CD4-positive, alpha-beta T cell treated with Interleukin-6 for 4 hours (primary cell): Measurements from ENCODE around the gene WWC1.
"Not testable (repeated sequence)": the region's sequence is repeated elsewhere in the genome, so short reads cannot be mapped to it uniquely, and the experiment has no call there.

Experiments used
- DNase-seq: peaks from one replicate; pipeline ENCODE4 v3.0.0-alpha.2; 2020; ENCODE audit warnings: mixed read lengths

The WWC1 gene

DNA sequence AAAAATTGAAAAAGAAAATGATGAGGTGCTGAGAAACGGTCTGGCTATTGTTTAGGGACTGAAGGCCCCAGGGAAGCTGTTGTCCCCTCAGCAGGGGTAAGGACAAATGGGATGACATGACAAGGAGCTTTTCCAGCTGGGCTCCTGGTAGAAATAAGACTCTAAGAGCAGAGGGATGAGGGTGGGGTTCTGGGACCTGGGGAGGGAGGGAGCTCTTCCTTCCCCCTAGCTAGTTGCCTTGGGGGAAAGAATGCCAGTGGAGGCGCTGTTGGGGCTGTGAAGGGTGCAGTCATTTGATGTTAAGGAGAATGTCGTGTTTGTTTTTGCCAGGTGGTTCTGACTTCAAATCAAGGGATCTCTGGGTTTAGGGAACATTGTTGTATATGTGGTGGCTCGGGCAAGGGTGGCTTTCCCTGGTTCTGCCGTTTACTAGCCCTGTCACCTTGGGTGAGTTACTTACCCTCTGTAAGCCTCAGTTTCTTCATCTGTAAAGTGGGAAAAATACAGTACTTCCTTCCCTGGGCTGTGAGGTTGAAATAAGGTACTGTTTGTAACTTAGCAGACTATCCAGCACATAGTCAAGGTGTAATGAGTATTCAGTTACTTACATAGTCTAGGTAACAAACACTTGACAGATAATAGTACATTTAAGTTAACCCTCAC, 47.8 kb downstream of the WWC1 start:
- DNase-seq: no peak

DNA sequence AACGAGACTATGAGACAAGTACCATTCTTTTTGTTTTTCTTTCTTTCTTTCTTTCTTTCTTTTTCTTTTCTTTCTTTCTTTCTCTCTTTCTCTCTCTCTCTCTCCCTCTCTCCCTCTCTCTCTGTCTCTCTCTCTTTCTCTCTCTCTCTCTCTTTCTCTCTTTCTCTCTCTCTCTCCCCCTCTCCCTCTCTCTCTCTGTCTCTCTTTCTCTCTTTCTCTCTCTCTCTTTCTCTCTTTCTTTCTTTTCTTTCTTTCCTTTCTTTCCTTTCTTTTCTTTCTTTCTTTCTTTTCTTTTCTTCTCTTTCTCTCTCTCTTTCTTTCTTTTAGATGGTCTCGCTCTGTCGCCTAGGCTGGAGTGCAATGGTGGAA, 48.3 kb downstream of the WWC1 start:
- not testable (repeated sequence) for DNase-seq

DNA sequence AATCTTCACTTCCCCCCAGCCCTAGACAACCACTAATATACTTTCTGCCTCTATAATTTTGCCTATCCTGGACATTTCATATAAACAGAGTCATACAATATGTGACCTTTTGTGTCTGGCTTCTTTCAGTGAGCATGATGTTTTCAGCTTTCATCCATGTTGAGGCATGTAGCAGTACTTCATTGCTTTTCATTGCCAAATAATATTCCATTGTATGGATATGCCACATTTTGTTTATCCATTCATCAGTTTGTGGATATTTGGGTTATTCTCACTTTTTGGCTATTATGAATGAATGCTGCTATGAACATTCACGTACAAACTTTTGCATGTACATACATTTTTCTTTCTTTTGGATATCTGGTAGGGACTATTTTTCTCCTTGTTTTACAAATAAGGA, 49.0 kb downstream of the WWC1 start:
- DNase-seq: no peak

DNA sequence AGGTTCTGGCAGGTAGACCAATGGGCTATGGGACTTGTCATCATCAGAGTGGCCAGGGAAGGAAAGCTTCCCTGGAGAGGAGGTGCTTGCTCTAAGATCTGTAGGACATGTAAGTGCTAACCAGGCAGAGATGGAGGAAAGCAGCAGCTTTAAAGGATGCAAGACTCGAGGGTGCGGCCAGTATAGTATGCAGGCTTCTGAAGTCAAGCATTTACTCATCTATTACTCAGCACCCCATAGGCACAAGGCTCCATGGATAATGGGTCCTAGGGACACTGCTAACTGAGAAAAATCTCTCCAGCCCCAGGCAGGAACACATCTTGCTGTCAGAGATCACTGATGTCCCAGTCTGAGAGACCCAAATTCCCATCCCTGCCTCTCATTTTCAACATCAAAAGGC, 49.7 kb downstream of the WWC1 start:
- no peak for DNase-seq

DNA sequence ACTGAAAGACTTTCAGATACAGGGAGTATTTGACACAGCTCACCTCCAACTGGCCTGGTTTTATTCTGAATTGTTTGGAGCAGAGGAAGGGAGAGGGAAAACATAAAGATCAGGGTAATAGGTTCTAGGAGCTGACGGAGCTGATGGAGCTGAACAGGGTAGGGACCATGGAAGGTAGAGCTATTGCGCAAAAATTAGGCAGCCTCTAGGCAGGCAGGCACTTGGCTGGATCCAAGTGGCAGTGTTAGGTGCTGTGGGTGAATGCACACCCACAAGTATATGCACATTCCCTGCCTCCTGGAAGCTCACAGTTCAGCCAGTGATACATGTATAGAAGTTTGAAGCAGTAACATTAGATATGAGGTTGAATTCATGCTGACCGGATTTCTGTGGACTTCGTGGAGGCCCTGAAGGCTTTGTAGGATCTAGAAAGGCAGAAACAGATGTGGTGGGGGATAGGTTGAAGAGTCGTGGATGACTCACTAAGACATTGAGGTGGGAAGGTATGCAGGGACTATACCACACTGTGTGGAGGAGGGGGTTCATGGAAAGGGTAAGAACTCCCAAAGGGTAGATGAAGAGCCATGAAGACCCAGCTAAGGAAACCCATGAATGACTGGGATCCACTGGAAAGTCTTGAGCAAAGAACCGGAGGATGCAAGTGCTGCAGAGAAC, 50.8 kb downstream of the WWC1 start:
- no peak for DNase-seq

DNA sequence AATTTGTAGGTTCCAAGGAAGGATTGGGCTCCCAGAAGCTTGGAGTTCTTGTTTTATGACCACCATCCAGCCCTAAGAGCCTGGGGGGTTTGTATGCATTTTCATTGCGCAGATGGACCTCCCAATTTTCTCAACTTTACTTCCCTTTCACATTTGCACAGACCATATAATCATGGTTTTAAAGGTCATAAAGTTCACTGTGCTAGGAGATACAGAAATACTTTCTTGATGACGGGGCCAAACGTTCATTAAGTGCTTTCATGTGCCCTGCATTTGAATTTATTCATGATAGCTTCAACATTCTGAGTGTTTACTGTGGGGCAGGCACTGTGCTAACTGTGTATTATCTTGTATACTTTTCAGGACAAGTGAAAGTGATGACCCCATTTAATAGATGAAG, 51.5 kb downstream of the WWC1 start:
- DNase-seq: no peak

DNA sequence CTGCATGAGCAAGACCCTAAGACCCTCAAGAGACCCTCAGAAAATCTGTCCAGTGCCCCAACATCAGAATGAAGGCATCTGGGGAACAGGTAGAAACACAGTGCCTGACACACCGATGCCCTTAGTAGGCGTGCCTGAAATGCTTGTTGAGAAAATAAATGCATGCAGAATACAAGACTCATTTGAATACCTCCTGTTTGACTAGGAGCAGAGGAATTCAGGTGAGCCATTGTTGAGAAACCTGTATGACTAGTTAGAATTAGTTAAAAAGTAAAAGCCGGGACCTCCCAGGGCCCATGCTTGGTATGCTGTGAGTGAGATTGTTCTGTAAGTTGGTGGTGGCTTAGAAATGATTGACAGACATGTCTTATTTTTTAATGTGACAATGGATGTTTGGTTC, 55.0 kb downstream of the WWC1 start:
- no peak for DNase-seq

DNA sequence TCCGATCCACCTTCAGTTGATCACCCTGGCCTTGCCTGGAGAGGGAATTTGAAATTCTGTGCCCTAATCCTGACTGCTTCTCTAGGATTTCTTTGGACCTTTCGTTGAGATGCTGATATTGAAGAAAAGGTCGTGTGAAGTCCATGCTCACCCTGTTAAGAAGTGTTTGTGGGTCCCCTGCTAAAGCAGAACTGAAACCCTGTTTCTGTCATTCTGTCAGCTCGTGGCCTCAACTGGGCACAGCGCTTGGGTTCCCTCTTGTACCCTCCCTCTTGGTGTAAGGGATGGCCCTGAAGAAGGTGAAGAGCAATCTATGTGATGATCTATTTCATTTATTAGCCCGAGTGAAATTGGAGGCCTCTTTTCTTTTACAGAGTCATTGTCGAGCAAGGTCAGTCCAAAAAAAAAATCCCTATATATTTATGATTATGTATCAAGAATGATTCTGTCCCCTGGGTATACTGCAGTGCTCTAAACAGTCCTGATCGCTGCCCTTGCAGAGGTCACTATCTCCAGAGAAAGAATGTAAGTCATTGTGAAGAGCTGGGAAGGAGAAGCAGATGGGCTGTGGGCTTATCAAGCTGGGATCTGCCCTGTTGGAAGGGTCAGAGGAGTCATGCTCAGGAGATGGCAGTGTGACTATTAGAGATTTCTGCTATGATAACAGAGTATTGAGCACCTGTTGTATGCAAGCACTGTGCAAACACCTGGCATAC, 56.1 kb downstream of the WWC1 start:
- no peak for DNase-seq

DNA sequence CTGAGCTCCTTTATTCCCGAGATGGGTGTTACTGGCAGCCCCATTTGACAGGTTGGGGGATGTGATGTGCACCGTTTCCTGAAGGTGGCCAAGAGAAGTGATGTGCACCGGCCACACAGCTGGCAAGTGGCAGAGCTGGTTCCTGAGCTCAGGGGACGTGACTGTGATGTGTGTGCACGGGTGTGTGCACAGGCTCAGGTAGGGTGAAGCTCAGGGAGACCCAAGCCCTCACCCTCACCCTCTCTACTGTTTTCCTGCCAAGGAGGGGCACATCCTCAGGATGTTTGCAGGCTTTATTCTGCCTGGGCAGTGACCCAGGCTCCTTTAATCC, 56.6 kb downstream of the WWC1 start:
- DNase-seq: no peak

DNA sequence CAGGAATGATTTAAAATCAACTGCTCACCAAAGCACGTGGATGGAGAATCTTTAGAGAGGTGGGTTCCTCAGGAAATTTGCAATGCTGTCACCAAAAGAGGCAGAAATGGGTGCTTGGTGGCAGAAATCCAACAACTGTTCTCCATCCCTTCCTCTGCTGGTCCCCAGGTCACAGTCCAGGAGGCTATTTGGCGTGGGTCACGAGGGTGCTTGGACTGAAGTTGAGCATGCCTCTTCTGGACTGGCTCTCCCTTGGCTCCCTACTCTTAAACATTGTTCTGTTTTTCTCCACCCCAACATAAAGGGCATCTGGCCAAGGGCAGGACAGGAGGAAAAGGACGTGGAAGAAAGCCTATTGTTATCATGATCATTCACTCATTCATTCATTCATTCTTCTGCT, 58.9 kb downstream of the WWC1 start:
- no peak for DNase-seq

DNA sequence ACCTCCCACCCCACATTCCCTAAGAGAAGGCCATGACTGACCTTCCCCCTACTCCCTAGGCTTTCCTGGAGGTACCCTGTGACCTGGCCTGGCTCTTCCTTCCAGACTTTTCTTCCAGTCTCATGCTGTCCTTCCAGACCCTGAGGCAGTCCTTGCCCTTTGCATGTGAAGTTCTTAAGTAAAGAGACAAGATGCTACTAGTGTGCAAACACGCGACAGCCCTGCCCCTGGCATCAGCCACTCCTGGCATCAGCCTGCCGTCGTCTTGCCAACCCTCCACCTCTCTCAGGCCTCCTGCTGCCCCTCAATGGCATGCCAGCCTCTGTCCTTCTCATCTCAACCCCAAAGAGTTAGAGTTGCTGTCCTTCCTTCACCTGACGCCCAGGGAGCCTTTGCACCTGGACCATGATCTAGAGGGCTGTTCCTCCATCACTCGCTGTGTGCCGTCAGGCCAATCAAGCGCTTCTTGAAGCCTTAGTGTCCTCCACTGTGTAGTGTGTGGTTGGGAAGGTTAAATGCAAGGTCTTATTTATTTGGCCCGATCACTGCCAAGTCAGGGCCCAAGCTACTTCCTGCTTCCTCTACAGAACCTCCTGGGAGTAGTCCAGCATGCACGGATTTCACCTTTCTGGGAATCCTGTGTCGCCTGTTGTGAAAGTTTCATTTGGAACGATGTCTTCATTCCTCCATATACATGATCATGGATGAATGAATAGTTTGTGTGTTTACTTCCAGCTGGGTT, 61.9 kb downstream of the WWC1 start:
- no peak for DNase-seq

DNA sequence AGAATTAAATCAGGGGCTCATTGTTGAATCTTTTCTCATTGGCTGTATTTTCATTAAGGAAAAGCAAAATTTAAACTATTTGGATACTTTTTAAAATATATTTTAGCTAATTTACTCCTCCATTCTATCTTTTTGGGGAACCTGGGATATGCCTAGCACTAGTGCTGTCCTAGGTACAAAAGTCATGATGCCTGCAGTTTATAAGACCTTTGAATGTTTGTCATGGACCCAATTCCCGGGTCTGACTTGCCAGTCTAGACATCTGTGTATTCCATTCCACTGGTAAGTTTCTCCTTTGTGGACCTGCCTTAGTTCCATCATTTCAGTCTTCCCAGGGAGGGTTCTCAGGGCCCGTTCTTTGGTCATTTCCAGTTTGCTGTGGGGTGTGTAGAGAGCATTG, 63.0 kb downstream of the WWC1 start:
- DNase-seq: no peak

DNA sequence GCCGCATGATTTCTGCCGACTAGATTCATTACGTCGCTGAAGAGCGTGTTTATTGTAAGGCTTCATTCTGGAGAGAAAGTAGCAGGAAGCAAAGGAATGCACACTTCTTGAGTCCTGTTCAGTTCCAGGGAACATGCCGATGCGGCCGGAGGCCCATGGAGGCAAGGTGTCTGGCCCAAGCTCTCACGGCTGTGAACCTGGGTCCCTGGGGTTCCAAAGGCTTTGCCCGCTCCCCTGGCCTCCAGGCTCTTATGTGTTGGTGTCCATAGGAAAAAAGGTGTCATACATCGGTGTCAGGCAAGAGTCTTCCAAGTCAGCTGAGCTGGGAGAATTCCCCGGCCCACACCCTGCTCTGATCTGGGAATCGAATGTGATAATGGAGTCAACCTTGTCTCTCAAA, 64.7 kb downstream of the WWC1 start:
- DNase-seq: no peak

DNA sequence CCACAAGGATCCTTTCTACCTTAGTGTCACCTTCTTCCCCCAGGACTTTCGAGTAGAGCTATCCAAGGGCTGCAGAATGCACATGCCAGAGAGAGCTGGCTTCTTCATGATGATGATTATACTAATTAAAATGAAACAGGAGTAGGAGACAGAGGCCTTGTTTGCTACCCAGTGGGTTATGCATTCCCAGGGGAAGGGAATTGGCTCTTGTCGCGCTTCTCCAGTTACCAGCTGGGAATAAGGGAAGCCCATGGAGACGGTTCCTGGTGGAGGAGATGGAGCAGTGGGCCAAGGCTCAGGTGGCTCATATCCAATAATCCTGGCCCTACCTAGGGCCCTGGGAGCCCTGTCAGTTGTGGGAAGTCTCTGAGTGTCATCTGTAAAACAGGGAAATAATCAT, 65.1 kb downstream of the WWC1 start:
- DNase-seq: no peak

DNA sequence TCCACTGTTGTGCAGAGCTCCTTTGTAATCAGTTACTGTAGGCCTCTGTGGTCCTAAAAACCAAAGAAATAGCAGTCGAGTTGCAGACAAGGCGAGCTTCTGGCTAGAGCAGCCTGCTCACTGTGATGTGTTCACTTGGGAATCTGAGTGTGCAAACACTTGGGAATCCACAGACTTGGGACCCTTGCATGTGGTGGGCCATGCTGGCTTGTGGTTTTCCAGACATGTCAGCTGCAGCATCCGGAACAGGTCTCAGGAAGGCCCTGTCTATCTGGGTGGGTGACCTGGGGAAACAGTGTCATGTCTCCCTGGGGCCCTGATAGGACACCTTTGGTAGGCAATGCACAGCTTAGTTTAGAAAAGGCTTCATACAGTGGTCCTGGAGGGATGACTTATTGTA, 66.4 kb downstream of the WWC1 start:
- DNase-seq: no peak

DNA sequence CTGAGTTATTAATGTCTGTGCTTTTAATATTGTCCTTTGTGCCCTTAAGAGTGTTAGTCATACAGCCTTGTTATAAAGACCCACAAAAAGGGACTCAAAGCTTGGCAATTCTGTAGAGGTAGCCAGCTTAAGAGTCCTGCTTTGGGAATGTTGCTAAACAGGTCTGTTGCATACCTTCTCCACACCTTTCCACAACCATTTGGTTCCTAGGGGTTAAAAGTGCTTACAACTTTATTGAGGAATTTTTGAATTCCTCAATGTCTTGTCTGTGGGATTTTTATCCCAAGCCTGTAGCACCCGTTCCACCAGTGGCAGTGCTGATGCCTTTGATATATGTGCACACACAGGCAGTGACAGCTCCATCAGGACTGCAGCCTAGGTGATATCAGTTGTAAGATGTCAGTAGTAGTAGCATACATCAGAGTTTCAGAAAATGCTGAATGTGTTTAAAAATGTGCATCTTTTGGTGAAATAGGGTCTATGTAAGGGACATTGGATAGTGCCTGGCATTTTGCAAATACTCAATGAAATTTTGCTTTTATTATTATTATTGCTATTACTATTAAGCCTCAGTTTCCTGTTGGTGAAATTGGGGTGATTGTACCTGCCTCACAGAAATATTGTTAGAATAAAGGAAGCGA, 68.5 kb downstream of the WWC1 start:
- DNase-seq: no peak

DNA sequence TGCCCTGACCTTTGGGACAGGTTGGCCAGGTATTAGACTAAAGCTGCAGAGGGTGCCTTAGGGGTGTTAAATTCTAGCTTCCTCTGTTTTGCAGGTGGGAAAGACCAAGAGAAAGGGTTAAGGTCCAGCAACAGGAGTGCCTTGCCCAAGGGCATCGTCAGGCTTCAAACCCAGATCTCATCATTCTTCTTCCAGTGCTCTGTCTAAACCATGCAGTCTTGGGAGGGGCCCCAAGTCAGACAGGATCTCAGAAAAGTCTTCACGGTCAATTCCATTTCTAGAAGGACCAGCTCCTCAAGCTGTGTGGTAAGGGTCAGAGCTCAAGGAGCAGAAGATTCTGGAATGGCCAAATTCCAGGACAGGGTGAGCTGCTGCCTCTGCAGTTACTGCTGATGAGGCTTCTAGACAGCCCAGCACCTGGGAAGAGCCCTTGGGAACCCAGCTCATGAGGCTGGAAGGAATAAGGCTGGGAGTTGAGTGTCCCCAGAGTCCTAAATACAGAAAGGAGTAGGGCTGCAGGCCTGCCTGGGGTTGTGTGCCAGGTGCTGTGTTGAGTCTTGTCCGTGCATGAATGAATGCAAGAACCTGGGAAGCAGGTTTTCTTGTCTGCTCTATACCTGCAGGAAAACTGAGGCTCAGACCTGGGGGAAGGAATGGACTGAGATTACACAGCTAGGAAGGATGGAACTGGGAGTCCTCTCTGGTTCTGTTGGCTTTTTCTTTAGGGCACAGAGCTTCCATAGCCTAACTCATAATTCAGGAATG, 69.3 kb downstream of the WWC1 start:
- DNase-seq: no peak

DNA sequence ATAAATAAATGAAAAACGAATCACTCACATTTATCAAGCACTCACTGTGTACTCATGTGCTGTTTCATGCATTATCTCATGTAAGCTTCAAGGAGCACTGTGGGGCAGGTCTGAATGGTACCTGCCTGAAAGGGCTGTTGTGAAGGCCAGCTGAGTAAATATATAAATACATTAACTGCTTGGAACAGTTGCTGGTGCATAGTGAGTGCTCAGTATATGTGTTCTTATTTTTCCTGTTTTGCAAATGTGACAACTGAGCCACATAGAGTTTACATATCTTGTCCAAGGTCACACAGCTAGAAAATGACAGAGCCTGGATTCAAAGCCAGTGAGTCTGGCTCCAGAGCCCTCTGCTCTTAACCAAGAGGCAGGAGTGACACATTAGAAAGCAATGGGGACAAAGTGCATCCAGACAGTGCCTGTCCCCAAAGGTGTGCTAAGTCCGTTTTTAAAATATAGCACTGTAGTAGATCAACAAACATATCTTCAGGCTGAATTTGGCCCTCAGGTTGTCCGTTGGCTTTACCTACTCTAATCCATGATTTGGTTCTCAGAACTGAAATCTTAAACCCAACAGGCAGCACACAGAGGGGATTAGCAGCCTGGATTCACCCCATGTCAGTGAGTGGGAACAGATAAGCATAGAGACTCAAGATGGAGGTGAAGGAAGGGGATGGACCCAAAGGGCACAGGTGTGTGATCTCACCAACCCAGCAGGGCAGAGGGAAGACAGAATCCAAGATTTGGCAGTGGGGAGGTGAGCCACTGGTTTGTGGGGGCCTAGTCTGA, 70.8 kb downstream of the WWC1 start:
- DNase-seq: no peak

DNA sequence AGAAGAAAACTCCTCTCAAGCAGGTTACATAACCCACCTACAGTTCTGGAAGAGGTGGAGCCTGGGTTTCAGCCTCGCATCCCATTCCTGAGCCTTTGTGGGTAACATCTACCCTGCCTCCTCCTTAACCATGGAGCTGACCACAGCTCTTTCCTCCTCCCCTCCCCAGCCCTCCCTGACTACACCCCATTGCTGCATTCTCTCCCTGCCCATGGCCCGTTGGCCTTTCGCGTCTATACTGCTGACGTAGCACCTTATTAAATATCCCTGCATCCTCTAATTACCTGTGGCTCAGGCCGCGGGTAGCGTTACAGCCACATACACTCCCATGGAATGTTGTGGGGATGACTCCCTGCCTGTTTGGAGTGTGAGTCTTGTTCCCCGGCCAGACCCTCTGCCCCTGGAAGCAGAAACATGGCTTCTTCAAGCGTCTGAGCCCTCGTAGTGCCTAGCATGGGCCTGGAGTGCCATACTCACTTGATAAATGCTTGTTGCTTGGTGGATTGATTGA, 72.8 kb downstream of the WWC1 start:
- no peak for DNase-seq

DNA sequence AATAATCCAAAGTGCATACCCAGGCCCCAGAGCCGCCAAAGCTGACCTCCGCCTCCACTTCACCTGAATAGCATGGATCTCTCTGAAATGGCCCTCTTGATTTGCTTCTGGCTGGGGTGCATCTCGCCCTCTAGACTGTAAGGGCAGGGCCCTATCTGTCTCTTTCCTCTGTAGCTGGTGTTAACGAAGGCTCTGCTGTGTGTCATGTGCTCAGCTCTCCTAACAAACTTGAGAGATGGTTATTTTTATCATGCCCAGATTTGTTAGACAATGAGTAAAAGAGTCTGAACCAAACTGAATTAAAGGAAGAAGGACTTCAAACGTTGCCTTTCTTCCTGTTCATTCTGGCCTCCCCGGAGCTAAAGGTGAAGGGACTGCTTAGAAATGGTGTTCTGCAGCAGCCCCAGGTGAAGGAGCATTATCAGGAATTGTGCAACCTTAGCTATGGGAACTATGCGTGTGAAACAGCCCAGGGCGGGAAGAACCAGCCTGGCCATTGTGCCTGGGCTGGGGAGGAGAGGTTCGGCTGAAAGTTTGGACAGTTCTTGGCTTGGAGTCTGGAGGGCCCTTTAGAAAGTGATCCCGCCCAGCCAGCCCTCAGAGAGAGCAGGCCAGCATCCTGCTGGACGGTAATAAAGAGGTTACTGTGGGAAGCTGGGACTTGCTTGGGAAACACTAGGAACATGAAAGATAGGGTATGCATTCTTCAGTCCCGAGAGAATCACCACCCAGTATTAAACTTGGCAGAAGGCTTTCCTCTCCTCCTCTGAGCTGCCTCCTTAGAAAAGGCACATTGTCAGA, 73.5 kb downstream of the WWC1 start:
- DNase-seq: no peak
